Caco-2 (cell line): ENCODE data around the gene TBC1D8. TPM values are rescaled to one million over a fixed set of nuclear protein-coding genes. Genes with fewer than 3 reads are reported as not detected.

Experiments
- BruUV-seq: library from RNA; stranded (reverse); fragments of 400-500 nt; replicated peaks from 2 replicates; lab custom pipeline; 2021; lab: Mats Ljungman, UMichigan
- CTCF ChIA-PET: fragments of 300-600 bp; sonication (Branson Sonifier 250); formaldehyde crosslinking; loops from one replicate; lab custom pipeline; 2022; ENCODE audit warnings: antibody characterized with exemption; lab: Charles Lee
- POLR2A ChIA-PET: fragments of 300-600 bp; sonication (Branson Sonifier 250); formaldehyde crosslinking; loops from one replicate; lab custom pipeline; 2022; ENCODE audit warnings: antibody characterized with exemption; lab: Charles Lee
- DNase-seq, 2 experiments: peaks; one replicate each; pipeline versions ENCODE4 v3.0.0 to v3.0.0-alpha.2; 2020 to 2022
- H3K27me3 ChIP-seq: replicated peaks from 2 replicates; pipeline ENCODE4 v1.6.0; 2011; ENCODE audit warnings: low read length; ENCODE audit not compliant: control insufficient read depth, insufficient read depth
- H3K36me3 ChIP-seq: 2 replicates; pipeline ENCODE4 v1.5.1; 2011; ENCODE audit warnings: low read length; ENCODE audit not compliant: control insufficient read depth, insufficient read depth
- H3K4me1 ChIP-seq: fragments of 250-450 bp; sonication (Bioruptor Pico); 2 replicates; pipeline ENCODE4 v1.5.1; 2020; ENCODE audit warnings: mild to moderate bottlenecking
- H3K4me3 ChIP-seq: 2 replicates; pipeline ENCODE4 v1.5.1; 2011; ENCODE audit warnings: low read depth, mild to moderate bottlenecking, control low read depth, low read length
- H3K9me3 ChIP-seq: fragments of 250-450 bp; sonication (Bioruptor Pico); 2 replicates; pipeline ENCODE4 v1.5.1; 2020; ENCODE audit warnings: mild to moderate bottlenecking, moderate library complexity
- H3K27ac Mint-ChIP-seq: one replicate; pipeline ENCODE4 v1.8.0; 2022; ENCODE audit warnings: mixed read lengths; ENCODE audit not compliant: unreplicated experiment
- H3K27me3 Mint-ChIP-seq: one replicate; pipeline ENCODE4 v1.8.0; 2022; ENCODE audit warnings: mixed read lengths; ENCODE audit not compliant: insufficient read depth, unreplicated experiment
- H3K36me3 Mint-ChIP-seq: one replicate; pipeline ENCODE4 v1.8.0; 2022; ENCODE audit warnings: mild to moderate bottlenecking, mixed read lengths; ENCODE audit not compliant: insufficient read depth, unreplicated experiment
- H3K4me1 Mint-ChIP-seq: one replicate; pipeline ENCODE4 v1.8.0; 2022; ENCODE audit warnings: low read depth, mixed read lengths; ENCODE audit not compliant: unreplicated experiment
- H3K4me3 Mint-ChIP-seq: one replicate; pipeline ENCODE4 v1.8.0; 2022; ENCODE audit warnings: mild to moderate bottlenecking, moderate library complexity, mixed read lengths; ENCODE audit not compliant: unreplicated experiment
- H3K9me3 Mint-ChIP-seq: one replicate; pipeline ENCODE4 v1.8.0; 2022; ENCODE audit warnings: mixed read lengths; ENCODE audit not compliant: unreplicated experiment
- CTCF ChIP-seq, 2 experiments: fragments of 200-600 bp in 1 of 2; IDR thresholded peaks; 1 replicate in 1 of 2; 2 replicates in 1 of 2; pipeline versions ENCODE4 v1.5.1 to v1.8.0; 2011 to 2022; ENCODE audit warnings: antibody characterized with exemption in 1 of 2, control low read depth in 1 of 2, inconsistent platforms in 1 of 2, low read depth in 1 of 2, low read length in 1 of 2, mild to moderate bottlenecking in 1 of 2, moderate library complexity in 1 of 2; ENCODE audit not compliant: insufficient read depth in 1 of 2, severe bottlenecking in 1 of 2, unreplicated experiment in 1 of 2
- intact Hi-C: fragments of 100-400 bp; cut with micrococcal nuclease; formaldehyde crosslinking; loops from one replicate; pipeline ENCODE4 v1.10.0; 2022; ENCODE audit not compliant: unreplicated experiment
- total RNA-seq: library from RNA; stranded (reverse); gene quantifications from 2 replicates; pipeline ENCODE4 v1.2.3, GENCODE V29; 2022

The TBC1D8 gene
- total RNA-seq, 1 experiment from 2014 or later = 29.5 TPM

DNA sequence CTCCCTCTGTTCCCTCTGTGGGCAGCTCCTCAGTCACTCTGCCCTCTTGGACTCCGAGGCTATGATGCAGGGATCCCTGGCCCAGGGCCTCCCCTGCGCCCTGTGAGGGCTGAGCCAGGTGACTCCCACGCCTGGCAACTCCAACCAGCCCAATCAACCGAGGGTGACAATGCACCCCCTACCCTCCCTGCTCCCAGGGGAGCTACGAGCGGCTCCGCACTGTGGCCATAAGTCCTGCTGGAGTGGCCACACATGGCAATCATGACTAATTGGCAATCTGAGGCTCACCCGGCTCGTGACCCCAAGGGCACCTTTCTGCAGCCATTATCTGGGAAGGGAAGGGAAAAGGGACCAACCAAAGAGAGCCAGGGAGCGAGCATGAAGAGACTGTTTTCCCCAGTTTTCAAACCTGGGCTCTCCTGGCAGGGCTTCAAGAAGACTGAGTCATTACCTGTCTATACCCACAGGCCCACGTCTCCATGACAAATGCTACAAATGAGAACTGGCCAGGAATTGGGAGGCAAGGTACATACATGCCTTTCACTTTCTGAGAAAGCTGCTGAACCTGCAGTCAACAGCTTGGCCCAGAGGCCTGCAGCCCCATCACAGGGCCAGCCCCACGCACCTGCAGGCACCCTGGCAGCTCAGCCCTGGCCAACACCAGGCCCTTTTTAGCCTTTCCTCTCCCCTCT, 104.0 kb downstream of the TBC1D8 start:
- intact Hi-C loops = no loop called here
- no peak overlapping the region for H3K27ac Mint-ChIP-seq
- no peaks in the 10 kb centered on the region for H3K27me3 ChIP-seq
- no peak for DNase-seq
- no peaks in the 10 kb centered on the region for H3K9me3 ChIP-seq
- H3K27me3 Mint-ChIP-seq = no peaks in the 10 kb centered on the region
- TF ChIP-seq CTCF (IDR thresholded peaks at IDR 0.05; ENCODE audit: insufficient read depth in 1 of 2, low read depth in 1 of 2, low read length in 1 of 2, severe bottlenecking in 1 of 2, unreplicated experiment in 1 of 2) = no peak
- no peaks in the 10 kb centered on the region for H3K4me1 ChIP-seq
- H3K4me3 ChIP-seq = no peak overlapping the region
- ChIA-PET POLR2A (no interaction called here), CTCF (no interaction called here)
- H3K36me3 Mint-ChIP-seq = peaks cover 31% of the 10 kb centered on the region
- BruUV-seq = no TSS peak
- no peaks in the 10 kb centered on the region for H3K4me1 Mint-ChIP-seq
- no peaks in the 10 kb centered on the region for H3K9me3 Mint-ChIP-seq
- H3K36me3 ChIP-seq = no peaks in the 10 kb centered on the region; the same call in 1 of the 2 replicates
- no peak overlapping the region for H3K4me3 Mint-ChIP-seq

DNA sequence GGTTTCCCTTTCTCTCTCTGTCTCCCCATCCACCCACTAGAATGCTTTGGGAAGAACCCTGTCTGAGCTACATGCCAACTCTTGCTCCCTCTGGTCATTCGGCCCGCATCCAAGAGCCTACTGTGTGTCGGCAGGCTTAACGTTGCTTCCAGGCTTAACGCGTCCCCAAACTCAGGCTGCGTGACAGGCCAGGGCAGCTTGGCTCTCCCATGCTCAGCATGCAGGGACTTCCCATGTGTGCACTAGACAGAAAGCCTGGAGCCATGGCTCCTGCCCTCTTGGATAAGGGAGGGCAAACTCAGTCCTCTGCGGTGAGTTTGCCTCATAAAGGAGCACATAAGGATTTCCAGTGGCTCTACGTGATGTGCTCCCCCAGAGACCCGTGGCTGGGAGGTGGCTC, 105.9 kb downstream of the TBC1D8 start:
- intact Hi-C loops = no loop called here
- H3K27ac Mint-ChIP-seq = no peak overlapping the region
- Histone ChIP-seq H3K4me3 (no peak overlapping the region), H3K27me3 (no peaks in the 10 kb centered on the region), H3K4me1 (no peaks in the 10 kb centered on the region), H3K9me3 (no peaks in the 10 kb centered on the region), H3K36me3 (no peaks in the 10 kb centered on the region; the same call in 1 of the 2 replicates)
- H3K4me1 Mint-ChIP-seq = no peaks in the 10 kb centered on the region
- BruUV-seq = no TSS peak
- no peak for DNase-seq
- no peaks in the 10 kb centered on the region for H3K27me3 Mint-ChIP-seq
- TF ChIP-seq CTCF (IDR thresholded peaks at IDR 0.05; ENCODE audit: insufficient read depth in 1 of 2, low read depth in 1 of 2, low read length in 1 of 2, severe bottlenecking in 1 of 2, unreplicated experiment in 1 of 2) = no peak
- H3K36me3 Mint-ChIP-seq = peaks cover 21% of the 10 kb centered on the region
- POLR2A ChIA-PET = no interaction called here
- CTCF ChIA-PET = no interaction called here
- H3K4me3 Mint-ChIP-seq = no peak overlapping the region
- H3K9me3 Mint-ChIP-seq = no peaks in the 10 kb centered on the region

- no peak overlapping the region for H3K4me3 Mint-ChIP-seq
- H3K9me3 ChIP-seq = no peaks in the 10 kb centered on the region
- H3K4me3 ChIP-seq = no peak overlapping the region
- H3K27me3 ChIP-seq = no peaks in the 10 kb centered on the region
- H3K27ac Mint-ChIP-seq = no peak overlapping the region
- ChIA-PET CTCF (no interaction called here), POLR2A (no interaction called here)
- intact Hi-C loops = no loop called here
- BruUV-seq = no TSS peak
- peaks cover 1% of the 10 kb centered on the region for H3K36me3 ChIP-seq
- no peaks in the 10 kb centered on the region for H3K9me3 Mint-ChIP-seq
- no peak for DNase-seq
- peaks cover 9% of the 10 kb centered on the region for H3K36me3 Mint-ChIP-seq
- no peaks in the 10 kb centered on the region for H3K27me3 Mint-ChIP-seq
- H3K4me1 ChIP-seq = no peaks in the 10 kb centered on the region
- peaks cover 7% of the 10 kb centered on the region for H3K4me1 Mint-ChIP-seq
- no peak for TF ChIP-seq CTCF (IDR thresholded peaks at IDR 0.05; ENCODE audit: insufficient read depth in 1 of 2, low read depth in 1 of 2, low read length in 1 of 2, severe bottlenecking in 1 of 2, unreplicated experiment in 1 of 2)
These were observed 109.8 kb downstream of the TBC1D8 start for GRCh38 chr2:101041413-101041812.
